CD14-positive monocyte (primary cell): ENCODE data around the gene FRMD6. TPM values are rescaled to one million over a fixed set of nuclear protein-coding genes. Genes with fewer than 3 reads are reported as not detected.
"Not testable (repeated sequence)": the region's sequence is repeated elsewhere in the genome, so short reads cannot be mapped to it uniquely, and the experiment has no call there.

ENCODE experiments used
- DNase-seq, 3 donors: peaks; one replicate each; pipeline ENCODE4 v3.0.0-alpha.2; 2011 to 2022
- H2AFZ ChIP-seq: 2 replicates; pipeline ENCODE4 v1.6.0; 2012; ENCODE audit warnings: mild to moderate bottlenecking, low read depth, low read length, inconsistent platforms; ENCODE audit not compliant: insufficient read depth, poor library complexity, severe bottlenecking
- H3K27ac ChIP-seq, 2 donors: 1 replicate in 1 of 2; 2 replicates in 1 of 2; pipeline ENCODE4 v1.5.1; 2012 to 2013; ENCODE audit warnings: low read length in 2 of 2, control low read depth in 1 of 2, inconsistent platforms in 1 of 2, low read depth in 1 of 2, mild to moderate bottlenecking in 1 of 2
- H3K27me3 ChIP-seq, 2 donors: one replicate each; pipeline versions ENCODE4 v1.6.0 to v1.6.1; 2011 to 2013; ENCODE audit warnings: low read length in 2 of 2; ENCODE audit not compliant: control insufficient read depth in 2 of 2, insufficient read depth in 2 of 2
- H3K36me3 ChIP-seq, 2 donors: replicated peaks in 1 of 2; 1 replicate in 1 of 2; 2 replicates in 1 of 2; pipeline versions ENCODE4 v1.5.1 to v1.6.1; 2012 to 2013; ENCODE audit warnings: low read length in 2 of 2, control low read depth in 1 of 2, inconsistent platforms in 1 of 2, mild to moderate bottlenecking in 1 of 2; ENCODE audit not compliant: insufficient read depth in 2 of 2, control insufficient read depth in 1 of 2
- H3K4me1 ChIP-seq, 2 donors: 1 replicate in 1 of 2; 2 replicates in 1 of 2; pipeline versions ENCODE4 v1.5.1 to v1.6.1; 2012 to 2013; ENCODE audit warnings: low read length in 2 of 2, control low read depth in 1 of 2, inconsistent platforms in 1 of 2, mild to moderate bottlenecking in 1 of 2, moderate library complexity in 1 of 2; ENCODE audit not compliant: insufficient read depth in 2 of 2, control insufficient read depth in 1 of 2
- H3K4me2 ChIP-seq: replicated peaks from 2 replicates; pipeline ENCODE3; 2012; ENCODE audit warnings: low read length, moderate library complexity, mild to moderate bottlenecking; ENCODE audit not compliant: poor library complexity, severe bottlenecking; ENCODE audit errors: extremely low read depth
- H3K4me3 ChIP-seq, 3 experiments: fragments of 200-600 bp in 1 of 3; sonication (generic) in 1 of 3; replicated peaks in 1 of 3; 1 replicate in 2 of 3; 2 replicates in 1 of 3; pipeline ENCODE4 v1.5.1; 2011 to 2013; ENCODE audit warnings: low read length in 3 of 3, mild to moderate bottlenecking in 3 of 3, control low read depth in 2 of 3, low read depth in 2 of 3, inconsistent platforms in 1 of 3, moderate library complexity in 1 of 3
- H3K79me2 ChIP-seq: 2 replicates; pipeline ENCODE4 v1.6.0; 2012; ENCODE audit warnings: mild to moderate bottlenecking, control low read depth, inconsistent platforms, low read length, moderate library complexity; ENCODE audit not compliant: insufficient read depth
- H3K9ac ChIP-seq: 2 replicates; pipeline ENCODE4 v1.6.0; 2017; ENCODE audit warnings: low read length, mild to moderate bottlenecking; ENCODE audit not compliant: insufficient read depth, poor library complexity, severe bottlenecking
- H3K9me3 ChIP-seq, 2 donors: replicated peaks in 1 of 2; 1 replicate in 1 of 2; 2 replicates in 1 of 2; pipeline versions ENCODE4 v1.5.1 to v1.6.1; 2012 to 2013; ENCODE audit warnings: low read length in 2 of 2, control low read depth in 1 of 2; ENCODE audit not compliant: control insufficient read depth in 1 of 2, insufficient read depth in 1 of 2
- H4K20me1 ChIP-seq: 2 replicates; pipeline ENCODE4 v1.6.0; 2012; ENCODE audit warnings: mild to moderate bottlenecking, low read length, control low read depth, moderate library complexity; ENCODE audit not compliant: insufficient read depth
- H3K27ac Mint-ChIP-seq, 7 donors: one replicate each; pipeline ENCODE4 v1.8.0; 2020; ENCODE audit warnings: mild to moderate bottlenecking in 7 of 7, mixed read lengths in 7 of 7, moderate library complexity in 6 of 7, inconsistent platforms in 2 of 7
- H3K27me3 Mint-ChIP-seq, 3 donors: one replicate each; pipeline ENCODE4 v1.8.0; 2021 to 2022; ENCODE audit warnings: low read depth in 3 of 3, mild to moderate bottlenecking in 3 of 3, mixed read lengths in 3 of 3, moderate library complexity in 3 of 3, inconsistent platforms in 1 of 3
- H3K36me3 Mint-ChIP-seq, 2 donors: one replicate each; pipeline ENCODE4 v1.8.0; 2020; ENCODE audit warnings: mixed read lengths in 2 of 2, inconsistent platforms in 1 of 2, mild to moderate bottlenecking in 1 of 2
- H3K4me1 Mint-ChIP-seq: one replicate; pipeline ENCODE4 v1.8.0; 2020; ENCODE audit warnings: mild to moderate bottlenecking, mixed read lengths
- H3K4me3 Mint-ChIP-seq, 2 donors: one replicate each; pipeline ENCODE4 v1.8.0; 2020; ENCODE audit warnings: mild to moderate bottlenecking in 2 of 2, mixed read lengths in 2 of 2, moderate library complexity in 1 of 2
- H3K9me3 Mint-ChIP-seq, 7 donors: one replicate each; pipeline ENCODE4 v1.8.0; 2020 to 2022; ENCODE audit warnings: mixed read lengths in 7 of 7, mild to moderate bottlenecking in 6 of 7, moderate library complexity in 6 of 7, inconsistent platforms in 2 of 7
- CTCF ChIP-seq: fragments of 200-600 bp; IDR thresholded peaks from one replicate; pipeline ENCODE4 v1.8.0; 2022; ENCODE audit warnings: antibody characterized with exemption, mild to moderate bottlenecking
- WGBS: methylation state at CpG from one replicate; pipeline ENCODE4 v1.1.5; 2013; ENCODE audit warnings: missing lambda C conversion rate; ENCODE audit not compliant: insufficient coverage; 5-methylcytosine and 5-hydroxymethylcytosine counted together
- intact Hi-C, 2 donors: fragments of 100-400 bp; cut with micrococcal nuclease; formaldehyde crosslinking; loops; one replicate each; pipeline versions ENCODE4 v1.15.0 to v1.15.1; 2023
- polyA plus RNA-seq, 3 donors: library from polyadenylated mRNA; depleted of rRNA in 1 of 3; unstranded in 2 of 3; stranded (reverse) in 1 of 3; fragments of 300-500 nt in 2 of 3; fragments of >200 nt in 1 of 3; fragmentation: Illumina TruSeq in 2 of 3; gene quantifications; 1 replicate in 2 of 3; 2 replicates in 1 of 3; pipeline ENCODE4 v1.2.3, GENCODE V29; 2012 to 2021

Gene FRMD6
- polyA plus RNA-seq, 3 donors = 0.12 to 0.25 (median 0.12) TPM

- peaks cover 2 to 16% (median 8%) of the 10 kb centered on the region in 7 donors for H3K9me3 Mint-ChIP-seq
- H3K4me1 ChIP-seq = no peaks in the 10 kb centered on the region
- no peak overlapping the region for H2AFZ ChIP-seq
- H3K4me3 ChIP-seq = no peak overlapping the region
- no peak overlapping the region for H3K27ac Mint-ChIP-seq
- no peaks in the 10 kb centered on the region for H3K4me1 Mint-ChIP-seq
- H3K9me3 ChIP-seq = peaks cover 5 to 8% of the 10 kb centered on the region in 2 donors
- no peak overlapping the region for H3K4me3 Mint-ChIP-seq
- H3K79me2 ChIP-seq = no peaks in the 10 kb centered on the region
- intact Hi-C loops = no loop called here
- H3K4me2 ChIP-seq = no peak overlapping the region
- H3K9ac ChIP-seq = no peak overlapping the region
- H3K27me3 Mint-ChIP-seq = peaks cover 4 to 7% (median 5%) of the 10 kb centered on the region in 3 donors
- no peaks in the 10 kb centered on the region for H3K27me3 ChIP-seq
- H3K36me3 Mint-ChIP-seq = no peaks in the 10 kb centered on the region
- 88% methylated on average over 4 of the region's 31 CpGs for WGBS
- no peak for TF ChIP-seq CTCF
- no peak overlapping the region for H3K27ac ChIP-seq
- no peaks in the 10 kb centered on the region for H4K20me1 ChIP-seq
- H3K36me3 ChIP-seq = no peaks in the 10 kb centered on the region
- DNase-seq = no peak
Observed at GRCh38 chr14:51744372-51745130, 92.8 kb downstream of the FRMD6 start.

- H3K27ac ChIP-seq, H3K4me1 Mint-ChIP-seq, H3K4me2 ChIP-seq, H3K36me3 Mint-ChIP-seq, intact Hi-C loops, H3K4me1 ChIP-seq, H3K27ac Mint-ChIP-seq, H3K9me3 ChIP-seq, H3K4me3 ChIP-seq, H2AFZ ChIP-seq, H3K9ac ChIP-seq, H3K4me3 Mint-ChIP-seq, H4K20me1 ChIP-seq, H3K27me3 ChIP-seq, H3K79me2 ChIP-seq, H3K36me3 ChIP-seq, DNase-seq: not testable (repeated sequence)
- peaks cover 2 to 14% (median 5%) of the 10 kb centered on the region in 3 donors for H3K27me3 Mint-ChIP-seq
- WGBS = 90% methylated on average over 2 of the region's 25 CpGs
- peaks cover 2 to 15% (median 8%) of the 10 kb centered on the region in 7 donors for H3K9me3 Mint-ChIP-seq
Observed at GRCh38 chr14:51746823-51747222, 95.1 kb downstream of the FRMD6 start.
